ENCODE results near the gene CYP8B1. TPM values are rescaled to one million over a fixed set of nuclear protein-coding genes. Genes with fewer than 3 reads are reported as not detected.

Gene CYP8B1
- total and polyA plus RNA-seq, 2 donors (not counting 1 experiment from before 2014, with no cell fraction given) = not detected

GRCh38 chr3:42867138-42867537 lies 8.5 kb downstream of the CYP8B1 start:
- H3K9ac ChIP-seq (ENCODE audit: insufficient read depth, low read length) = no peak overlapping the region
- H3K4me1 ChIP-seq (ENCODE audit: control insufficient read depth, extremely low read depth, insufficient read depth, low read length) = no peaks in the 10 kb centered on the region
- H3K9me3 ChIP-seq (ENCODE audit: control insufficient read depth, insufficient read depth, low read depth, low read length) = no peaks in the 10 kb centered on the region
- H2AFZ ChIP-seq (ENCODE audit: low read length) = no peak overlapping the region
- no peak overlapping the region for H3K4me3 ChIP-seq (replicated peaks in 1 of 4; ENCODE audit: control extremely low read depth in 1 of 4, insufficient read depth in 1 of 4, low read depth in 3 of 4, low read length in 4 of 4)
- no peaks in the 10 kb centered on the region for H3K79me2 ChIP-seq (ENCODE audit: control insufficient read depth, insufficient read depth, low read length)
- TF ChIP-seq, protein P1, sequence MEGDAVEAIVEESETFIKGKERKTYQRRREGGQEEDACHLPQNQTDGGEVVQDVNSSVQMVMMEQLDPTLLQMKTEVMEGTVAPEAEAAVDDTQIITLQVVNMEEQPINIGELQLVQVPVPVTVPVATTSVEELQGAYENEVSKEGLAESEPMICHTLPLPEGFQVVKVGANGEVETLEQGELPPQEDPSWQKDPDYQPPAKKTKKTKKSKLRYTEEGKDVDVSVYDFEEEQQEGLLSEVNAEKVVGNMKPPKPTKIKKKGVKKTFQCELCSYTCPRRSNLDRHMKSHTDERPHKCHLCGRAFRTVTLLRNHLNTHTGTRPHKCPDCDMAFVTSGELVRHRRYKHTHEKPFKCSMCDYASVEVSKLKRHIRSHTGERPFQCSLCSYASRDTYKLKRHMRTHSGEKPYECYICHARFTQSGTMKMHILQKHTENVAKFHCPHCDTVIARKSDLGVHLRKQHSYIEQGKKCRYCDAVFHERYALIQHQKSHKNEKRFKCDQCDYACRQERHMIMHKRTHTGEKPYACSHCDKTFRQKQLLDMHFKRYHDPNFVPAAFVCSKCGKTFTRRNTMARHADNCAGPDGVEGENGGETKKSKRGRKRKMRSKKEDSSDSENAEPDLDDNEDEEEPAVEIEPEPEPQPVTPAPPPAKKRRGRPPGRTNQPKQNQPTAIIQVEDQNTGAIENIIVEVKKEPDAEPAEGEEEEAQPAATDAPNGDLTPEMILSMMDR (conservative IDR thresholded peaks at IDR 0.05 in 1 of 2, IDR thresholded peaks at IDR 0.05 in 1 of 2; ENCODE audit: low read depth in 1 of 2, low read length in 2 of 2) = no peak
- no peak for TF ChIP-seq EZH2 (IDR thresholded peaks at IDR 0.05; ENCODE audit: low read length, missing control alignments)
- no peak for DNase-seq (ENCODE audit: low read depth in 2 of 2)
- H3K27me3 ChIP-seq (ENCODE audit: control insufficient read depth, insufficient read depth, low read length) = peaks cover 11% of the 10 kb centered on the region
- no peaks in the 10 kb centered on the region for H3K36me3 ChIP-seq (ENCODE audit: control insufficient read depth, insufficient read depth, low read length)
- no peaks in the 10 kb centered on the region for H4K20me1 ChIP-seq (ENCODE audit: control insufficient read depth, extremely low read depth, insufficient read depth, low read length)
- H3K27ac ChIP-seq (ENCODE audit: insufficient read depth, low read length) = no peak overlapping the region
- no peak overlapping the region for H3K4me2 ChIP-seq (ENCODE audit: extremely low read depth, insufficient read depth, low read length)

DNA sequence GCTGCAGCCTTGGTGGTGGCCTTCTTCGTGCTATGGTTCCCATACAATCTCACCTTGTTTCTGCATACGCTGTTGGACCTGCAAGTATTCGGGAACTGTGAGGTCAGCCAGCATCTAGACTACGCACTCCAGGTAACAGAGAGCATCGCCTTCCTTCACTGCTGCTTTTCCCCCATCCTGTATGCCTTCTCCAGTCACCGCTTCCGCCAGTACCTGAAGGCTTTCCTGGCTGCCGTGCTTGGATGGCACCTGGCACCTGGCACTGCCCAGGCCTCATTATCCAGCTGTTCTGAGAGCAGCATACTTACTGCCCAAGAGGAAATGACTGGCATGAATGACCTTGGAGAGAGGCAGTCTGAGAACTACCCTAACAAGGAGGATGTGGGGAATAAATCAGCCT lies 10.4 kb downstream of the CYP8B1 start:
- Histone ChIP-seq H3K4me2 (ENCODE audit: extremely low read depth, insufficient read depth, low read length) (no peak overlapping the region), H2AFZ (ENCODE audit: low read length) (no peak overlapping the region), H3K27ac (ENCODE audit: insufficient read depth, low read length) (no peak overlapping the region), H3K9ac (ENCODE audit: insufficient read depth, low read length) (no peak overlapping the region), H3K27me3 (ENCODE audit: control insufficient read depth, insufficient read depth, low read length) (peaks cover 9% of the 10 kb centered on the region), H3K9me3 (ENCODE audit: control insufficient read depth, insufficient read depth, low read depth, low read length) (no peaks in the 10 kb centered on the region), H3K36me3 (ENCODE audit: control insufficient read depth, insufficient read depth, low read length) (no peaks in the 10 kb centered on the region), H3K4me3 (replicated peaks in 1 of 4; ENCODE audit: control extremely low read depth in 1 of 4, insufficient read depth in 1 of 4, low read depth in 3 of 4, low read length in 4 of 4) (no peak overlapping the region), H3K4me1 (ENCODE audit: control insufficient read depth, extremely low read depth, insufficient read depth, low read length) (no peaks in the 10 kb centered on the region), H4K20me1 (ENCODE audit: control insufficient read depth, extremely low read depth, insufficient read depth, low read length) (no peaks in the 10 kb centered on the region), H3K79me2 (ENCODE audit: control insufficient read depth, insufficient read depth, low read length) (no peaks in the 10 kb centered on the region)
- DNase-seq (ENCODE audit: low read depth in 2 of 2) = no peak
- TF ChIP-seq, protein P1 (conservative IDR thresholded peaks at IDR 0.05 in 1 of 2, IDR thresholded peaks at IDR 0.05 in 1 of 2; ENCODE audit: low read depth in 1 of 2, low read length in 2 of 2) = no peak
- no peak for TF ChIP-seq EZH2 (IDR thresholded peaks at IDR 0.05; ENCODE audit: low read length, missing control alignments)

GRCh38 chr3:42864321-42864950 lies 11.2 kb downstream of the CYP8B1 start:
- Histone ChIP-seq H3K4me3 (replicated peaks in 1 of 4; ENCODE audit: control extremely low read depth in 1 of 4, insufficient read depth in 1 of 4, low read depth in 3 of 4, low read length in 4 of 4) (no peak overlapping the region), H3K79me2 (ENCODE audit: control insufficient read depth, insufficient read depth, low read length) (no peaks in the 10 kb centered on the region), H4K20me1 (ENCODE audit: control insufficient read depth, extremely low read depth, insufficient read depth, low read length) (no peaks in the 10 kb centered on the region), H3K36me3 (ENCODE audit: control insufficient read depth, insufficient read depth, low read length) (no peaks in the 10 kb centered on the region), H3K9me3 (ENCODE audit: control insufficient read depth, insufficient read depth, low read depth, low read length) (no peaks in the 10 kb centered on the region), H3K4me1 (ENCODE audit: control insufficient read depth, extremely low read depth, insufficient read depth, low read length) (no peaks in the 10 kb centered on the region), H3K27me3 (ENCODE audit: control insufficient read depth, insufficient read depth, low read length) (peaks cover 9% of the 10 kb centered on the region), H2AFZ (ENCODE audit: low read length) (no peak overlapping the region), H3K9ac (ENCODE audit: insufficient read depth, low read length) (no peak overlapping the region), H3K27ac (ENCODE audit: insufficient read depth, low read length) (no peak overlapping the region), H3K4me2 (ENCODE audit: extremely low read depth, insufficient read depth, low read length) (no peak overlapping the region)
- DNase-seq (ENCODE audit: low read depth in 2 of 2) = no peak
- TF ChIP-seq EZH2 (IDR thresholded peaks at IDR 0.05; ENCODE audit: low read length, missing control alignments) = no peak
- TF ChIP-seq, protein P1 (conservative IDR thresholded peaks at IDR 0.05 in 1 of 2, IDR thresholded peaks at IDR 0.05 in 1 of 2; ENCODE audit: low read depth in 1 of 2, low read length in 2 of 2) = no peak

All from fibroblast of lung (primary cell).